ENCODE measurements around the gene FBXO8.

DNA sequence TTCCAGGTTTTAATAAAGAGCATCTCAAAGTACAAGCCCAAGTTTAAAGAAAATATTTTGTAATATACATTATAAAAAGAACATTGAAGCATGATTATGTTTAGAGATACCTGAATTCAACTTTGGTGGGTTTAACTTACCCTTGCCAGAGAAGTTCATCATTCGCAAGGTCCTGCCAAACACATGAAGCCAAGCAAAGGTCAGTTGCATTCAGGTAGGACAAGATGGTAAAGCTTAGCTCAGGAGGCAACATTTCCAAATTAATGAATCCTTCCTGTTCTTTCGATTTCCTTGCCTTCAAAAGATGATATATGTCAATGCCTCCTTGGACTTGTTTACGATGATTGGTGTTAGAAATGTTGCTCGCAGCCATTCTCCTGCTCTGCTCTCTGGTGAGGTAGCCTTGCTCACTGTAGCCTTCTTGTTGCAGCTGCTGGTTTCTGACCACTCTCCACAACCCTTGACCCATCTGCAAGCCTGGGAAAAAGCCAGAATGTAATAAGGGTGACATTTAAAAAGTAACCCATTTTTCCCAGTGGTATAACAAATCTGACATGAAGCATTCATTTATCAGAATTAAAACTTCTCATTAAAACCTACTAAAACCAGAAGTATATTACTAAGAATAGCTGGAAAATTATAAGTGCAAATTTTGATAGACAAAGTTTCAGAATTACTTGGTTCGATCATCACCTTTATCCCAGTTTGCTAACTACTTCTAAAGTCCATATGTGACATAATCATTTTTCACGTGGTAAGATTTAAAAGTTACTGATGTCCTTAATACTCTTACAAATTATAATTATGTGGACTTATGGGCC, 20.6 kb downstream of the FBXO8 start:
- TF ChIP-seq, protein P1, sequence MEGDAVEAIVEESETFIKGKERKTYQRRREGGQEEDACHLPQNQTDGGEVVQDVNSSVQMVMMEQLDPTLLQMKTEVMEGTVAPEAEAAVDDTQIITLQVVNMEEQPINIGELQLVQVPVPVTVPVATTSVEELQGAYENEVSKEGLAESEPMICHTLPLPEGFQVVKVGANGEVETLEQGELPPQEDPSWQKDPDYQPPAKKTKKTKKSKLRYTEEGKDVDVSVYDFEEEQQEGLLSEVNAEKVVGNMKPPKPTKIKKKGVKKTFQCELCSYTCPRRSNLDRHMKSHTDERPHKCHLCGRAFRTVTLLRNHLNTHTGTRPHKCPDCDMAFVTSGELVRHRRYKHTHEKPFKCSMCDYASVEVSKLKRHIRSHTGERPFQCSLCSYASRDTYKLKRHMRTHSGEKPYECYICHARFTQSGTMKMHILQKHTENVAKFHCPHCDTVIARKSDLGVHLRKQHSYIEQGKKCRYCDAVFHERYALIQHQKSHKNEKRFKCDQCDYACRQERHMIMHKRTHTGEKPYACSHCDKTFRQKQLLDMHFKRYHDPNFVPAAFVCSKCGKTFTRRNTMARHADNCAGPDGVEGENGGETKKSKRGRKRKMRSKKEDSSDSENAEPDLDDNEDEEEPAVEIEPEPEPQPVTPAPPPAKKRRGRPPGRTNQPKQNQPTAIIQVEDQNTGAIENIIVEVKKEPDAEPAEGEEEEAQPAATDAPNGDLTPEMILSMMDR (tag by site-specific recombination; IDR thresholded peaks at IDR 0.05) = no peak
- TF ChIP-seq, protein P2, sequence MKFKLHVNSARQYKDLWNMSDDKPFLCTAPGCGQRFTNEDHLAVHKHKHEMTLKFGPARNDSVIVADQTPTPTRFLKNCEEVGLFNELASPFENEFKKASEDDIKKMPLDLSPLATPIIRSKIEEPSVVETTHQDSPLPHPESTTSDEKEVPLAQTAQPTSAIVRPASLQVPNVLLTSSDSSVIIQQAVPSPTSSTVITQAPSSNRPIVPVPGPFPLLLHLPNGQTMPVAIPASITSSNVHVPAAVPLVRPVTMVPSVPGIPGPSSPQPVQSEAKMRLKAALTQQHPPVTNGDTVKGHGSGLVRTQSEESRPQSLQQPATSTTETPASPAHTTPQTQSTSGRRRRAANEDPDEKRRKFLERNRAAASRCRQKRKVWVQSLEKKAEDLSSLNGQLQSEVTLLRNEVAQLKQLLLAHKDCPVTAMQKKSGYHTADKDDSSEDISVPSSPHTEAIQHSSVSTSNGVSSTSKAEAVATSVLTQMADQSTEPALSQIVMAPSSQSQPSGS (tag by site-specific recombination; IDR thresholded peaks at IDR 0.05; ENCODE audit: low read depth) = no peak
- TF ChIP-seq, protein P3, sequence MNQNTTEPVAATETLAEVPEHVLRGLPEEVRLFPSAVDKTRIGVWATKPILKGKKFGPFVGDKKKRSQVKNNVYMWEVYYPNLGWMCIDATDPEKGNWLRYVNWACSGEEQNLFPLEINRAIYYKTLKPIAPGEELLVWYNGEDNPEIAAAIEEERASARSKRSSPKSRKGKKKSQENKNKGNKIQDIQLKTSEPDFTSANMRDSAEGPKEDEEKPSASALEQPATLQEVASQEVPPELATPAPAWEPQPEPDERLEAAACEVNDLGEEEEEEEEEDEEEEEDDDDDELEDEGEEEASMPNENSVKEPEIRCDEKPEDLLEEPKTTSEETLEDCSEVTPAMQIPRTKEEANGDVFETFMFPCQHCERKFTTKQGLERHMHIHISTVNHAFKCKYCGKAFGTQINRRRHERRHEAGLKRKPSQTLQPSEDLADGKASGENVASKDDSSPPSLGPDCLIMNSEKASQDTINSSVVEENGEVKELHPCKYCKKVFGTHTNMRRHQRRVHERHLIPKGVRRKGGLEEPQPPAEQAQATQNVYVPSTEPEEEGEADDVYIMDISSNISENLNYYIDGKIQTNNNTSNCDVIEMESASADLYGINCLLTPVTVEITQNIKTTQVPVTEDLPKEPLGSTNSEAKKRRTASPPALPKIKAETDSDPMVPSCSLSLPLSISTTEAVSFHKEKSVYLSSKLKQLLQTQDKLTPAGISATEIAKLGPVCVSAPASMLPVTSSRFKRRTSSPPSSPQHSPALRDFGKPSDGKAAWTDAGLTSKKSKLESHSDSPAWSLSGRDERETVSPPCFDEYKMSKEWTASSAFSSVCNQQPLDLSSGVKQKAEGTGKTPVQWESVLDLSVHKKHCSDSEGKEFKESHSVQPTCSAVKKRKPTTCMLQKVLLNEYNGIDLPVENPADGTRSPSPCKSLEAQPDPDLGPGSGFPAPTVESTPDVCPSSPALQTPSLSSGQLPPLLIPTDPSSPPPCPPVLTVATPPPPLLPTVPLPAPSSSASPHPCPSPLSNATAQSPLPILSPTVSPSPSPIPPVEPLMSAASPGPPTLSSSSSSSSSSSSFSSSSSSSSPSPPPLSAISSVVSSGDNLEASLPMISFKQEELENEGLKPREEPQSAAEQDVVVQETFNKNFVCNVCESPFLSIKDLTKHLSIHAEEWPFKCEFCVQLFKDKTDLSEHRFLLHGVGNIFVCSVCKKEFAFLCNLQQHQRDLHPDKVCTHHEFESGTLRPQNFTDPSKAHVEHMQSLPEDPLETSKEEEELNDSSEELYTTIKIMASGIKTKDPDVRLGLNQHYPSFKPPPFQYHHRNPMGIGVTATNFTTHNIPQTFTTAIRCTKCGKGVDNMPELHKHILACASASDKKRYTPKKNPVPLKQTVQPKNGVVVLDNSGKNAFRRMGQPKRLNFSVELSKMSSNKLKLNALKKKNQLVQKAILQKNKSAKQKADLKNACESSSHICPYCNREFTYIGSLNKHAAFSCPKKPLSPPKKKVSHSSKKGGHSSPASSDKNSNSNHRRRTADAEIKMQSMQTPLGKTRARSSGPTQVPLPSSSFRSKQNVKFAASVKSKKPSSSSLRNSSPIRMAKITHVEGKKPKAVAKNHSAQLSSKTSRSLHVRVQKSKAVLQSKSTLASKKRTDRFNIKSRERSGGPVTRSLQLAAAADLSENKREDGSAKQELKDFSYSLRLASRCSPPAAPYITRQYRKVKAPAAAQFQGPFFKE (tag by site-specific recombination; IDR thresholded peaks at IDR 0.05; ENCODE audit: borderline replicate concordance) = no peak
- no peak for TF ChIP-seq ZNF76 (tag by site-specific recombination; IDR thresholded peaks at IDR 0.05; ENCODE audit: borderline replicate concordance, low read depth)
- no peak for TF ChIP-seq ZNF501 (tag by site-specific recombination; IDR thresholded peaks at IDR 0.05)
- no peak for TF ChIP-seq SP2 (tag by site-specific recombination; IDR thresholded peaks at IDR 0.05)
- no peak for TF ChIP-seq ZNF140 (tag by site-specific recombination; IDR thresholded peaks at IDR 0.05)
- TF ChIP-seq ZNF629 (tag by site-specific recombination; IDR thresholded peaks at IDR 0.05) = no peak
- TF ChIP-seq ZNF335 (tag by site-specific recombination; conservative IDR thresholded peaks at IDR 0.05) = no peak
- TF ChIP-seq TRIM28 (IDR thresholded peaks at IDR 0.05; ENCODE audit: borderline replicate concordance, low read length) = no peak
- TF ChIP-seq SALL2 (tag by site-specific recombination; IDR thresholded peaks at IDR 0.05; ENCODE audit: borderline replicate concordance) = no peak
- TF ChIP-seq, protein P4, sequence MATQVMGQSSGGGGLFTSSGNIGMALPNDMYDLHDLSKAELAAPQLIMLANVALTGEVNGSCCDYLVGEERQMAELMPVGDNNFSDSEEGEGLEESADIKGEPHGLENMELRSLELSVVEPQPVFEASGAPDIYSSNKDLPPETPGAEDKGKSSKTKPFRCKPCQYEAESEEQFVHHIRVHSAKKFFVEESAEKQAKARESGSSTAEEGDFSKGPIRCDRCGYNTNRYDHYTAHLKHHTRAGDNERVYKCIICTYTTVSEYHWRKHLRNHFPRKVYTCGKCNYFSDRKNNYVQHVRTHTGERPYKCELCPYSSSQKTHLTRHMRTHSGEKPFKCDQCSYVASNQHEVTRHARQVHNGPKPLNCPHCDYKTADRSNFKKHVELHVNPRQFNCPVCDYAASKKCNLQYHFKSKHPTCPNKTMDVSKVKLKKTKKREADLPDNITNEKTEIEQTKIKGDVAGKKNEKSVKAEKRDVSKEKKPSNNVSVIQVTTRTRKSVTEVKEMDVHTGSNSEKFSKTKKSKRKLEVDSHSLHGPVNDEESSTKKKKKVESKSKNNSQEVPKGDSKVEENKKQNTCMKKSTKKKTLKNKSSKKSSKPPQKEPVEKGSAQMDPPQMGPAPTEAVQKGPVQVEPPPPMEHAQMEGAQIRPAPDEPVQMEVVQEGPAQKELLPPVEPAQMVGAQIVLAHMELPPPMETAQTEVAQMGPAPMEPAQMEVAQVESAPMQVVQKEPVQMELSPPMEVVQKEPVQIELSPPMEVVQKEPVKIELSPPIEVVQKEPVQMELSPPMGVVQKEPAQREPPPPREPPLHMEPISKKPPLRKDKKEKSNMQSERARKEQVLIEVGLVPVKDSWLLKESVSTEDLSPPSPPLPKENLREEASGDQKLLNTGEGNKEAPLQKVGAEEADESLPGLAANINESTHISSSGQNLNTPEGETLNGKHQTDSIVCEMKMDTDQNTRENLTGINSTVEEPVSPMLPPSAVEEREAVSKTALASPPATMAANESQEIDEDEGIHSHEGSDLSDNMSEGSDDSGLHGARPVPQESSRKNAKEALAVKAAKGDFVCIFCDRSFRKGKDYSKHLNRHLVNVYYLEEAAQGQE (tag by site-specific recombination; IDR thresholded peaks at IDR 0.05) = no peak
- no peak for TF ChIP-seq ZBTB1 (tag by site-specific recombination; IDR thresholded peaks at IDR 0.05)
- TF ChIP-seq ZNF48 (tag by site-specific recombination; IDR thresholded peaks at IDR 0.05) = no peak

Measured in HEK293 (cell line).